ENCODE measurements around the gene GSS.
"Not testable (repeated sequence)": the region's sequence is repeated elsewhere in the genome, so short reads cannot be mapped to it uniquely, and the experiment has no call there.

Gene GSS

GRCh38 chr20:34920055-34920454 is 35.6 kb downstream of the GSS start:
- Histone ChIP-seq H3K9me3 (ENCODE audit: low read length) (peaks cover 5% of the 10 kb centered on the region), H3K4me1 (ENCODE audit: insufficient read depth, low read length) (no peaks in the 10 kb centered on the region), H3K4me3 (ENCODE audit: low read length) (no peak overlapping the region), H2AFZ (ENCODE audit: low read depth, low read length) (no peak overlapping the region), H3K27me3 (ENCODE audit: insufficient read depth, low read length) (no peaks in the 10 kb centered on the region), H3K36me3 (ENCODE audit: insufficient read depth, low read length) (peaks cover 21% of the 10 kb centered on the region)

- Histone ChIP-seq H3K9me3 (ENCODE audit: low read length) (no peaks in the 10 kb centered on the region), H3K4me3 (ENCODE audit: low read length) (no peak overlapping the region), H3K27me3 (ENCODE audit: insufficient read depth, low read length) (no peaks in the 10 kb centered on the region), H3K4me1 (ENCODE audit: insufficient read depth, low read length) (no peaks in the 10 kb centered on the region), H2AFZ (ENCODE audit: low read depth, low read length) (no peak overlapping the region), H3K36me3 (ENCODE audit: insufficient read depth, low read length) (peaks cover 13% of the 10 kb centered on the region)
Observed at GRCh38 chr20:34916774-34917354, 38.7 kb downstream of the GSS start.

GRCh38 chr20:34915749-34916455 is 39.7 kb downstream of the GSS start:
- H3K4me3 ChIP-seq (ENCODE audit: low read length) = no peak overlapping the region
- no peak overlapping the region for H2AFZ ChIP-seq (ENCODE audit: low read depth, low read length)
- no peaks in the 10 kb centered on the region for H3K27me3 ChIP-seq (ENCODE audit: insufficient read depth, low read length)
- H3K4me1 ChIP-seq (ENCODE audit: insufficient read depth, low read length) = no peaks in the 10 kb centered on the region
- no peaks in the 10 kb centered on the region for H3K9me3 ChIP-seq (ENCODE audit: low read length)
- H3K36me3 ChIP-seq (ENCODE audit: insufficient read depth, low read length) = peaks cover 9% of the 10 kb centered on the region

GRCh38 chr20:34915131-34915530 is 40.5 kb downstream of the GSS start:
- Histone ChIP-seq H3K9me3 (ENCODE audit: low read length) (no peaks in the 10 kb centered on the region), H3K36me3 (ENCODE audit: insufficient read depth, low read length) (peaks cover 2% of the 10 kb centered on the region), H3K4me1 (ENCODE audit: insufficient read depth, low read length) (no peaks in the 10 kb centered on the region), H2AFZ (ENCODE audit: low read depth, low read length) (no peak overlapping the region), H3K27me3 (ENCODE audit: insufficient read depth, low read length) (no peaks in the 10 kb centered on the region), H3K4me3 (ENCODE audit: low read length) (no peak overlapping the region)

GRCh38 chr20:34907616-34908469 is 47.8 kb downstream of the GSS start:
- no peak overlapping the region for H2AFZ ChIP-seq (ENCODE audit: low read depth, low read length)
- H3K9me3 ChIP-seq (ENCODE audit: low read length) = no peaks in the 10 kb centered on the region
- no peak overlapping the region for H3K4me3 ChIP-seq (ENCODE audit: low read length)
- H3K27me3 ChIP-seq (ENCODE audit: insufficient read depth, low read length) = no peaks in the 10 kb centered on the region
- no peaks in the 10 kb centered on the region for H3K36me3 ChIP-seq (ENCODE audit: insufficient read depth, low read length)
- H3K4me1 ChIP-seq (ENCODE audit: insufficient read depth, low read length) = no peaks in the 10 kb centered on the region

- Histone ChIP-seq H3K4me1 (ENCODE audit: insufficient read depth, low read length) (no peaks in the 10 kb centered on the region), H2AFZ (ENCODE audit: low read depth, low read length) (no peak overlapping the region), H3K4me3 (ENCODE audit: low read length) (no peak overlapping the region), H3K36me3 (ENCODE audit: insufficient read depth, low read length) (no peaks in the 10 kb centered on the region), H3K27me3 (ENCODE audit: insufficient read depth, low read length) (no peaks in the 10 kb centered on the region), H3K9me3 (ENCODE audit: low read length) (peaks cover 2% of the 10 kb centered on the region)
Observed at GRCh38 chr20:34904202-34904621, 51.4 kb downstream of the GSS start.

- H2AFZ ChIP-seq (ENCODE audit: low read depth, low read length); H3K4me3 ChIP-seq (ENCODE audit: low read length); H3K9me3 ChIP-seq (ENCODE audit: low read length); H3K27me3 ChIP-seq (ENCODE audit: insufficient read depth, low read length); H3K4me1 ChIP-seq (ENCODE audit: insufficient read depth, low read length); H3K36me3 ChIP-seq (ENCODE audit: insufficient read depth, low read length): not testable (repeated sequence)
Observed at GRCh38 chr20:34898731-34899130, 56.9 kb downstream of the GSS start.

GRCh38 chr20:34898129-34898528 is 57.5 kb downstream of the GSS start:
- H3K9me3 ChIP-seq (ENCODE audit: low read length); H3K27me3 ChIP-seq (ENCODE audit: insufficient read depth, low read length); H3K4me1 ChIP-seq (ENCODE audit: insufficient read depth, low read length); H3K4me3 ChIP-seq (ENCODE audit: low read length); H3K36me3 ChIP-seq (ENCODE audit: insufficient read depth, low read length); H2AFZ ChIP-seq (ENCODE audit: low read depth, low read length): not testable (repeated sequence)

GRCh38 chr20:34896086-34896621 is 59.5 kb downstream of the GSS start:
- Histone ChIP-seq H3K4me1 (ENCODE audit: insufficient read depth, low read length) (no peaks in the 10 kb centered on the region), H3K36me3 (ENCODE audit: insufficient read depth, low read length) (no peaks in the 10 kb centered on the region), H2AFZ (ENCODE audit: low read depth, low read length) (no peak overlapping the region), H3K9me3 (ENCODE audit: low read length) (peaks cover 2% of the 10 kb centered on the region), H3K4me3 (ENCODE audit: low read length) (no peak overlapping the region), H3K27me3 (ENCODE audit: insufficient read depth, low read length) (no peaks in the 10 kb centered on the region)

- Histone ChIP-seq H3K27me3 (ENCODE audit: insufficient read depth, low read length) (no peaks in the 10 kb centered on the region), H3K36me3 (ENCODE audit: insufficient read depth, low read length) (no peaks in the 10 kb centered on the region), H3K9me3 (ENCODE audit: low read length) (peaks cover 2% of the 10 kb centered on the region), H3K4me3 (ENCODE audit: low read length) (no peak overlapping the region), H2AFZ (ENCODE audit: low read depth, low read length) (no peak overlapping the region), H3K4me1 (ENCODE audit: insufficient read depth, low read length) (no peaks in the 10 kb centered on the region)
Observed at GRCh38 chr20:34895465-34895864, 60.1 kb downstream of the GSS start.

GRCh38 chr20:34894723-34895122 is 60.9 kb downstream of the GSS start:
- H3K4me3 ChIP-seq (ENCODE audit: low read length) = no peak overlapping the region
- no peak overlapping the region for H2AFZ ChIP-seq (ENCODE audit: low read depth, low read length)
- no peaks in the 10 kb centered on the region for H3K27me3 ChIP-seq (ENCODE audit: insufficient read depth, low read length)
- H3K4me1 ChIP-seq (ENCODE audit: insufficient read depth, low read length) = no peaks in the 10 kb centered on the region
- no peaks in the 10 kb centered on the region for H3K9me3 ChIP-seq (ENCODE audit: low read length)
- H3K36me3 ChIP-seq (ENCODE audit: insufficient read depth, low read length) = no peaks in the 10 kb centered on the region

- no peaks in the 10 kb centered on the region for H3K4me1 ChIP-seq (ENCODE audit: insufficient read depth, low read length)
Observed at GRCh38 chr20:34892671-34893070, 62.9 kb downstream of the GSS start.

More at GRCh38 chr20:34892671-34893070, 62.9 kb downstream of the GSS start:
- no peak overlapping the region for H2AFZ ChIP-seq (ENCODE audit: low read depth, low read length)
- no peak overlapping the region for H3K4me3 ChIP-seq (ENCODE audit: low read length)
- no peaks in the 10 kb centered on the region for H3K36me3 ChIP-seq (ENCODE audit: insufficient read depth, low read length)
- H3K9me3 ChIP-seq (ENCODE audit: low read length) = no peaks in the 10 kb centered on the region
- no peaks in the 10 kb centered on the region for H3K27me3 ChIP-seq (ENCODE audit: insufficient read depth, low read length)

All from neuron (in vitro differentiated cells).